ENCODE data around the gene MEX3A.

Gene MEX3A

GRCh38 chr1:156054500-156055280 lies 27.6 kb downstream of the MEX3A start, which contains the start of gene LAMTOR2:
Gene LAMTOR2, plus strand, starts transcription at chr1:156054782. Its CDS starts 108 bp downstream, at chr1:156054890.
- peak within 1 kb of the TSS; percentile 90 for H3K27ac ChIP-seq (ENCODE audit: low read depth, low read length)
- no peaks in the 10 kb centered on the region for H3K27me3 ChIP-seq (ENCODE audit: control insufficient read depth, low read length)
- no peak for TF ChIP-seq EZH2phosphoT487 (IDR thresholded peaks at IDR 0.05; ENCODE audit: borderline replicate concordance, low read length)
- TF ChIP-seq, protein P1, sequence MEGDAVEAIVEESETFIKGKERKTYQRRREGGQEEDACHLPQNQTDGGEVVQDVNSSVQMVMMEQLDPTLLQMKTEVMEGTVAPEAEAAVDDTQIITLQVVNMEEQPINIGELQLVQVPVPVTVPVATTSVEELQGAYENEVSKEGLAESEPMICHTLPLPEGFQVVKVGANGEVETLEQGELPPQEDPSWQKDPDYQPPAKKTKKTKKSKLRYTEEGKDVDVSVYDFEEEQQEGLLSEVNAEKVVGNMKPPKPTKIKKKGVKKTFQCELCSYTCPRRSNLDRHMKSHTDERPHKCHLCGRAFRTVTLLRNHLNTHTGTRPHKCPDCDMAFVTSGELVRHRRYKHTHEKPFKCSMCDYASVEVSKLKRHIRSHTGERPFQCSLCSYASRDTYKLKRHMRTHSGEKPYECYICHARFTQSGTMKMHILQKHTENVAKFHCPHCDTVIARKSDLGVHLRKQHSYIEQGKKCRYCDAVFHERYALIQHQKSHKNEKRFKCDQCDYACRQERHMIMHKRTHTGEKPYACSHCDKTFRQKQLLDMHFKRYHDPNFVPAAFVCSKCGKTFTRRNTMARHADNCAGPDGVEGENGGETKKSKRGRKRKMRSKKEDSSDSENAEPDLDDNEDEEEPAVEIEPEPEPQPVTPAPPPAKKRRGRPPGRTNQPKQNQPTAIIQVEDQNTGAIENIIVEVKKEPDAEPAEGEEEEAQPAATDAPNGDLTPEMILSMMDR (IDR thresholded peaks at IDR 0.05; ENCODE audit: low read depth, low read length, poor library complexity, severe bottlenecking) = no peak
- H3K4me3 ChIP-seq (ENCODE audit: low read length) = peak within 1 kb of the TSS; percentile 98
- peaks cover 4% of the 10 kb centered on the region for H3F3A ChIP-seq (ENCODE audit: control insufficient read depth, insufficient read depth)
- H3K9me3 ChIP-seq (ENCODE audit: control insufficient read depth, insufficient read depth, low read length) = no peaks in the 10 kb centered on the region
- no peaks in the 10 kb centered on the region for H4K20me1 ChIP-seq (ENCODE audit: control insufficient read depth, insufficient read depth, low read depth, low read length)
- H3K79me2 ChIP-seq (ENCODE audit: control insufficient read depth, low read length) = peaks cover 36% of the 10 kb centered on the region
- no peaks in the 10 kb centered on the region for H3K9me2 ChIP-seq (replicated peaks; ENCODE audit: control insufficient read depth, low read length)
- peaks cover 19% of the 10 kb centered on the region for H3K4me1 ChIP-seq (ENCODE audit: control insufficient read depth, low read length)
- H3K36me3 ChIP-seq (ENCODE audit: control insufficient read depth, low read length) = peaks cover 33% of the 10 kb centered on the region
- peak within 1 kb of the TSS; percentile 98 for H3K4me2 ChIP-seq (ENCODE audit: low read length)

GRCh38 chr1:156053768-156054499 lies 28.3 kb downstream of the MEX3A start, which contains the start of gene UBQLN4:
Gene UBQLN4, minus strand, starts transcription at chr1:156053798. Its CDS starts 97 bp downstream, at chr1:156053701.
- peaks cover 40% of the 10 kb centered on the region for H3K36me3 ChIP-seq (ENCODE audit: control insufficient read depth, low read length)
- H3K4me3 ChIP-seq (ENCODE audit: low read length) = peak within 1 kb of the TSS; percentile 98
- H3K4me2 ChIP-seq (ENCODE audit: low read length) = peak within 1 kb of the TSS; percentile 98
- no peaks in the 10 kb centered on the region for H3K9me3 ChIP-seq (ENCODE audit: control insufficient read depth, insufficient read depth, low read length)
- peaks cover 19% of the 10 kb centered on the region for H3K4me1 ChIP-seq (ENCODE audit: control insufficient read depth, low read length)
- no peaks in the 10 kb centered on the region for H3K9me2 ChIP-seq (replicated peaks; ENCODE audit: control insufficient read depth, low read length)
- H3F3A ChIP-seq (ENCODE audit: control insufficient read depth, insufficient read depth) = peaks cover 4% of the 10 kb centered on the region
- peak within 1 kb of the TSS; percentile 90 for H3K27ac ChIP-seq (ENCODE audit: low read depth, low read length)
- no peak for TF ChIP-seq EZH2phosphoT487 (IDR thresholded peaks at IDR 0.05; ENCODE audit: borderline replicate concordance, low read length)
- TF ChIP-seq, protein P1 (IDR thresholded peaks at IDR 0.05; ENCODE audit: low read depth, low read length, poor library complexity, severe bottlenecking) = peak; percentile 55
- H3K79me2 ChIP-seq (ENCODE audit: control insufficient read depth, low read length) = peaks cover 36% of the 10 kb centered on the region
- H4K20me1 ChIP-seq (ENCODE audit: control insufficient read depth, insufficient read depth, low read depth, low read length) = no peaks in the 10 kb centered on the region
- no peaks in the 10 kb centered on the region for H3K27me3 ChIP-seq (ENCODE audit: control insufficient read depth, low read length)

GRCh38 chr1:156052862-156053767 lies 29.1 kb downstream of the MEX3A start:
- no peaks in the 10 kb centered on the region for H3K9me3 ChIP-seq (ENCODE audit: control insufficient read depth, insufficient read depth, low read length)
- H3K4me2 ChIP-seq (ENCODE audit: low read length) = peak overlapping the region; percentile 74
- peaks cover 36% of the 10 kb centered on the region for H3K79me2 ChIP-seq (ENCODE audit: control insufficient read depth, low read length)
- no peaks in the 10 kb centered on the region for H4K20me1 ChIP-seq (ENCODE audit: control insufficient read depth, insufficient read depth, low read depth, low read length)
- TF ChIP-seq EZH2phosphoT487 (IDR thresholded peaks at IDR 0.05; ENCODE audit: borderline replicate concordance, low read length) = no peak
- TF ChIP-seq, protein P1 (IDR thresholded peaks at IDR 0.05; ENCODE audit: low read depth, low read length, poor library complexity, severe bottlenecking) = peak; percentile 54
- H3K4me3 ChIP-seq (ENCODE audit: low read length) = peak overlapping the region; percentile 98
- no peaks in the 10 kb centered on the region for H3K27me3 ChIP-seq (ENCODE audit: control insufficient read depth, low read length)
- H3K4me1 ChIP-seq (ENCODE audit: control insufficient read depth, low read length) = peaks cover 19% of the 10 kb centered on the region
- H3K9me2 ChIP-seq (replicated peaks; ENCODE audit: control insufficient read depth, low read length) = no peaks in the 10 kb centered on the region
- peaks cover 4% of the 10 kb centered on the region for H3F3A ChIP-seq (ENCODE audit: control insufficient read depth, insufficient read depth)
- H3K27ac ChIP-seq (ENCODE audit: low read depth, low read length) = peak overlapping the region; percentile 37
- peaks cover 46% of the 10 kb centered on the region for H3K36me3 ChIP-seq (ENCODE audit: control insufficient read depth, low read length)
